ENCODE data around the gene EMC6.

EMC6 gene

DNA sequence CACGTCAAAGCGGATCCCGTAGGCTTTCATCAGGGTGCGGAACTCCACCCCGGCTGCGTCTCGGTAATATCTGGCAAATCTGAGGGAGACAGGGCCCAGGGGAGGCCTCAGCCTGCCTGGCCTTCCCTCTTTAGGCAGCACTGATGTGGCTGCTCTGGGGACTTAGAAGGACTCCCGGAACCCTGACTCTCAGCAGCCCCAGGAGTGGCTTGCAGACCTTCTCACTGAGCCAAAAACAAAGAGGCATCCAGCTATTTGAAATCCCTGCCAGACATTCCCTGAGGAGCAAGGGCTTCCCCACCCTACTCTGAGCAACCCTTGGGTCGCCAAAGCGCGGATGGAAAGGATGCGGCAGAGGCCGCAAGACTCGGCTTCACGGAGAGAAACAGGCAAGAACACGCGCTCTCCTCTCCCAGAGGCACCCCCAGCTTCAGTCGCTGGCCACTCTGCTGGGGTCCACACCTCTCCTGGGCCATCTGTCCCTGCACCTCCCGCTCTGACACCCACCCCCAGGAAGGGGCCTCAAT is 19.5 kb downstream of the EMC6 start:
- no peak overlapping the region for H2AFZ ChIP-seq
- H3K36me3 ChIP-seq (ENCODE audit: control insufficient read depth, insufficient read depth, low read length): no peaks in the 10 kb centered on the region
- TF ChIP-seq, protein P1, sequence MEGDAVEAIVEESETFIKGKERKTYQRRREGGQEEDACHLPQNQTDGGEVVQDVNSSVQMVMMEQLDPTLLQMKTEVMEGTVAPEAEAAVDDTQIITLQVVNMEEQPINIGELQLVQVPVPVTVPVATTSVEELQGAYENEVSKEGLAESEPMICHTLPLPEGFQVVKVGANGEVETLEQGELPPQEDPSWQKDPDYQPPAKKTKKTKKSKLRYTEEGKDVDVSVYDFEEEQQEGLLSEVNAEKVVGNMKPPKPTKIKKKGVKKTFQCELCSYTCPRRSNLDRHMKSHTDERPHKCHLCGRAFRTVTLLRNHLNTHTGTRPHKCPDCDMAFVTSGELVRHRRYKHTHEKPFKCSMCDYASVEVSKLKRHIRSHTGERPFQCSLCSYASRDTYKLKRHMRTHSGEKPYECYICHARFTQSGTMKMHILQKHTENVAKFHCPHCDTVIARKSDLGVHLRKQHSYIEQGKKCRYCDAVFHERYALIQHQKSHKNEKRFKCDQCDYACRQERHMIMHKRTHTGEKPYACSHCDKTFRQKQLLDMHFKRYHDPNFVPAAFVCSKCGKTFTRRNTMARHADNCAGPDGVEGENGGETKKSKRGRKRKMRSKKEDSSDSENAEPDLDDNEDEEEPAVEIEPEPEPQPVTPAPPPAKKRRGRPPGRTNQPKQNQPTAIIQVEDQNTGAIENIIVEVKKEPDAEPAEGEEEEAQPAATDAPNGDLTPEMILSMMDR (IDR thresholded peaks at IDR 0.05): no peak
- H3K4me1 ChIP-seq: no peaks in the 10 kb centered on the region
- H3K4me2 ChIP-seq (ENCODE audit: low read length): no peak overlapping the region
- no peak overlapping the region for H3K27ac ChIP-seq
- H3K79me2 ChIP-seq: peaks cover 7% of the 10 kb centered on the region
- H3K4me3 ChIP-seq (ENCODE audit: low read depth, low read length): no peak overlapping the region
- H3K9ac ChIP-seq: no peak overlapping the region
- no peaks in the 10 kb centered on the region for H3K27me3 ChIP-seq (ENCODE audit: control insufficient read depth, insufficient read depth, low read length)
- H3K9me3 ChIP-seq (ENCODE audit: control insufficient read depth, low read length): no peaks in the 10 kb centered on the region

DNA sequence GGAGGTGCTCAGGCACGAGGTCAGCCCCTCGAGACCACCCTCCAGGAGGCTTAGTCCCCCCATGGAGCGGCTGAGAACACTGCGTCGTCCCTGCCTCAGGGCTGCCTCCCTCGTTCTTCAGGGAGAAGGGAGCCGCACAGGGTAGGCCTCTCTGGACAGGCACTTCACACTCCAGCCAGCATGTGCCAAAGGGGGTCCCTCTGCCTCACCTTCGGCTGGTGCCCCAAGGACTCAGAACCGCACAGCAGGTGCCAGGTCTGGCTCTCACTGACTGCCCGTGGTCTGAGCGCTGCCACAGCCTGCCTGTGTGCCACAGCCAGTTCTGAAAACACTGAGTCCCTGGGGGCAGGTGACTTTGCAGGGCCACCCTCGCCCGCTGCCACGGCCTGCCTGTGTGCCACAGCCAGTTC is 20.2 kb downstream of the EMC6 start:
- TF ChIP-seq, protein P1 (IDR thresholded peaks at IDR 0.05): no peak
- Histone ChIP-seq H3K36me3 (ENCODE audit: control insufficient read depth, insufficient read depth, low read length) (no peaks in the 10 kb centered on the region), H3K27me3 (ENCODE audit: control insufficient read depth, insufficient read depth, low read length) (no peaks in the 10 kb centered on the region)

DNA sequence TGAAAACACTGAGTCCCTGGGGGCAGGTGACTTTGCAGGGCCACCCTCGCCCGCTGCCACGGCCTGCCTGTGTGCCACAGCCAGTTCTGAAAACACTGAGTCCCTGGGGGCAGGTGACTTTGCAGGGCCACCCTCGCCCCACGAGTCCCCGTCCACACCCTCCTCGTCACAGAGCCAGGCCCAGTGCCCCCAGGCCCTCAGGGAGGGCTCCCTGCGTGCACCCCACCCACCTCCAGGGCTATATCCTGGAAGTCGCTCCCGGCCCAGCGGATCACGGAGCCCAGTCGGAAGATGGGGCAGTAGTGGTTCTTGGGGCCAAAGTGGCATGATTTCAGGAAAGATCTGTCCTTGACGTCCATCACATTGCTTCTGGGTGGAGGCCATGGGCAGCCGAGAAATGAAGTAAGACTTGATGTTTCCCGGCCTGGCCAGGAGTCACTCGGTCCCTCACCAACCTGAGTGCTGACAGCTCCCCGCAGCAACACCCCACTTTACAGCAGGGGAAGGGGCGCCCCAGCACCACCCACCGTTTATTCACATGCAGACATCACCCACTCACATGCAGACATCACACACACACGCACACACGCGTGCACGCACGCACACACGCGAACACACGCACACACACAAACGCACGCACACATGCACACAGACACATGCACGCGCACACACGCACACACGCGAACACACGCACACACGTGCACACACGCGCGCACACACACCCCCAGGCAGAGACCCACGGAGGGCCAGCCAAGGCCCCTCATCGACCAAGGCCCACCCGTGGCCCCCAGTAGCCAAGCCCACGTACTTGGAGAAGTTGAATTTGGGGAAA is 20.9 kb downstream of the EMC6 start:
- Histone ChIP-seq H3K9me3 (ENCODE audit: control insufficient read depth, low read length) (no peaks in the 10 kb centered on the region), H3K36me3 (ENCODE audit: control insufficient read depth, insufficient read depth, low read length) (no peaks in the 10 kb centered on the region), H2AFZ (no peak overlapping the region), H3K4me1 (peaks cover under 1% of the 10 kb centered on the region), H3K4me3 (ENCODE audit: low read depth, low read length) (no peak overlapping the region), H3K27me3 (ENCODE audit: control insufficient read depth, insufficient read depth, low read length) (no peaks in the 10 kb centered on the region), H3K4me2 (ENCODE audit: low read length) (no peak overlapping the region), H3K79me2 (peaks cover 10% of the 10 kb centered on the region), H3K27ac (no peak overlapping the region), H3K9ac (no peak overlapping the region)
- TF ChIP-seq, protein P1 (IDR thresholded peaks at IDR 0.05): no peak

More for the DNA sequence above, 20.2 kb downstream of the EMC6 start:
- no peak overlapping the region for H3K9ac ChIP-seq
- no peak overlapping the region for H3K4me3 ChIP-seq (ENCODE audit: low read depth, low read length)
- no peak overlapping the region for H2AFZ ChIP-seq
- no peaks in the 10 kb centered on the region for H3K9me3 ChIP-seq (ENCODE audit: control insufficient read depth, low read length)
- H3K4me2 ChIP-seq (ENCODE audit: low read length): no peak overlapping the region
- no peaks in the 10 kb centered on the region for H3K4me1 ChIP-seq
- H3K27ac ChIP-seq: no peak overlapping the region
- H3K79me2 ChIP-seq: peaks cover 10% of the 10 kb centered on the region

DNA sequence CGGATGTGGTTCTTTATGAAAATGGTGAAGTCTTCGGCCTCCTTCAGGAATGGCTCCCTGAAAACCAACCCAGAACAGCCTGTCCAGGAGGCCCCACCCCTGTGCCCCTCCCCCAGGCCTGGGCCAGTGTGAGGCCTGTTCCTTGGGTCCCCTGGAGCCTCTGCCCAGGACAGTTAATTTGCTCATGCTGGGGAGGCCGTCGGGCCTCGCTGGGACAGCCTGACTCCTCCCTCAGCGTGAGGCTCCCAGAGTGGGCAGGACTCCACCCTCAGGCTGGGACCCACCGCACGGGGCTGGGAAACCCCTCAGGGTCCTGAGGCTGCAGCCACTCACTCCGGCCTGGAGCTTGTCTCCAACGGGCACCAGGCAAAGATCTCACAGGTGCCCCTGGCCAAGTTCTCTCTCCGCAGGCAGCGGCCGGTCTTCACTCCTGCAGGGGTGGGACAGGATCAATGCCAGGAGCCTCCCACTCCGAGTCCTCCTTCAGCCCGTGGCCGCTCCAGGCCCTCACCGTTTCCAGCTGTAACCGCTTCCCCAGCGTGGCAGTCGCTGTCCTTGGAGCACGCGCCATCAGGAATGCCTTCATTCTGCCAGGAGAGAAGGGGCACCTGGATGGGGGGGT is 21.6 kb downstream of the EMC6 start:
- no peak overlapping the region for H2AFZ ChIP-seq
- H3K9me3 ChIP-seq (ENCODE audit: control insufficient read depth, low read length): no peaks in the 10 kb centered on the region
- H3K27ac ChIP-seq: no peak overlapping the region
- TF ChIP-seq, protein P1 (IDR thresholded peaks at IDR 0.05): no peak
- H3K79me2 ChIP-seq: peaks cover 10% of the 10 kb centered on the region
- peaks cover 3% of the 10 kb centered on the region for H3K4me1 ChIP-seq
- no peaks in the 10 kb centered on the region for H3K36me3 ChIP-seq (ENCODE audit: control insufficient read depth, insufficient read depth, low read length)
- H3K27me3 ChIP-seq (ENCODE audit: control insufficient read depth, insufficient read depth, low read length): no peaks in the 10 kb centered on the region
- no peak overlapping the region for H3K4me3 ChIP-seq (ENCODE audit: low read depth, low read length)
- no peak overlapping the region for H3K4me2 ChIP-seq (ENCODE audit: low read length)
- no peak overlapping the region for H3K9ac ChIP-seq

All from parathyroid adenoma (tissue), 2 donors.